Mesodermal cell (in vitro differentiated cells): ENCODE results near the gene IRS2. TPM values are rescaled to one million over a fixed set of nuclear protein-coding genes. Genes with fewer than 3 reads are reported as not detected.
"Not testable (repeated sequence)": the region's sequence is repeated elsewhere in the genome, so short reads cannot be mapped to it uniquely, and the experiment has no call there.

Experiments
- H3K27ac ChIP-seq: 2 replicates; pipeline ENCODE4 v1.7.0; 2013; ENCODE audit warnings: mild to moderate bottlenecking, low read depth, low read length, moderate library complexity; ENCODE audit not compliant: severe bottlenecking
- H3K36me3 ChIP-seq: 2 replicates; pipeline ENCODE4 v1.7.1; 2013; ENCODE audit warnings: mild to moderate bottlenecking, low read length, moderate library complexity; ENCODE audit not compliant: control insufficient read depth, insufficient read depth
- H3K4me1 ChIP-seq: one replicate; pipeline ENCODE4 v1.7.1; 2013; ENCODE audit warnings: mild to moderate bottlenecking, low read length; ENCODE audit not compliant: insufficient read depth, control insufficient read depth, poor library complexity, severe bottlenecking
- H3K4me3 ChIP-seq: 2 replicates; pipeline ENCODE4 v1.7.0; 2013; ENCODE audit warnings: low read length, control low read depth, mild to moderate bottlenecking; ENCODE audit not compliant: insufficient read depth, poor library complexity, severe bottlenecking; ENCODE audit errors: extremely low read depth
- H3K9me3 ChIP-seq: 2 replicates; pipeline ENCODE4 v1.7.1; 2013; ENCODE audit warnings: mild to moderate bottlenecking, low read length, moderate library complexity; ENCODE audit not compliant: control insufficient read depth
- WGBS, 2 experiments: methylation state at CpG; one replicate each; pipeline ENCODE4 v1.1.5; 2013; ENCODE audit warnings: missing lambda C conversion rate in 2 of 2; ENCODE audit not compliant: insufficient coverage in 2 of 2; 5-methylcytosine and 5-hydroxymethylcytosine counted together
- polyA plus RNA-seq, 2 experiments: library from polyadenylated mRNA; stranded (reverse); fragments of 50-300 nt; gene quantifications; one replicate each; pipeline ENCODE4 v1.2.3, GENCODE V29; 2013

The IRS2 gene
- polyA plus RNA-seq (2013, experiment 1 of 2): 6.9 TPM
- polyA plus RNA-seq (2013, experiment 2 of 2): 5.5 TPM

GRCh38 chr13:109786457-109787134, at the start of gene IRS2:
Gene IRS2, minus strand, starts transcription at chr13:109786583. Its CDS starts 530 bp downstream, at chr13:109786053.
- whole genome bisulfite sequencing, 2 experiments: 1% methylated on average over 28 to 42 of the region's 98 CpGs
- peak within 1 kb of the TSS; percentile 49 for H3K27ac ChIP-seq

GRCh38 chr13:109834973-109835720, 48.8 kb upstream of the IRS2 start:
- Histone ChIP-seq H3K4me3 (no peak overlapping the region), H3K36me3 (no peaks in the 10 kb centered on the region), H3K27ac (no peak overlapping the region), H3K9me3 (no peaks in the 10 kb centered on the region), H3K4me1 (peaks cover 14% of the 10 kb centered on the region)
- 93 to 99% methylated on average over 7 to 10 of the region's 16 CpGs for WGBS, 2 experiments

More at GRCh38 chr13:109786457-109787134, at the start of gene IRS2:
- peak within 1 kb of the TSS; percentile 68 for H3K4me3 ChIP-seq
- peaks cover 2% of the 10 kb centered on the region for H3K4me1 ChIP-seq
- no peaks in the 10 kb centered on the region for H3K9me3 ChIP-seq
- peaks cover 15% of the 10 kb centered on the region for H3K36me3 ChIP-seq

GRCh38 chr13:109833940-109834339, 47.6 kb upstream of the IRS2 start:
- Histone ChIP-seq H3K9me3 (no peaks in the 10 kb centered on the region), H3K27ac (no peak overlapping the region)
- WGBS, 2 experiments: 86 to 98% methylated on average over 3 to 4 of the region's 5 CpGs

GRCh38 chr13:109833071-109833470, 46.7 kb upstream of the IRS2 start:
- 93 to 95% methylated on average over 2 to 3 of the region's 5 CpGs for WGBS, 2 experiments
- Histone ChIP-seq H3K4me3 (no peak overlapping the region), H3K36me3 (no peaks in the 10 kb centered on the region), H3K4me1 (peaks cover 5% of the 10 kb centered on the region), H3K9me3 (no peaks in the 10 kb centered on the region), H3K27ac (no peak overlapping the region)

More at GRCh38 chr13:109833940-109834339, 47.6 kb upstream of the IRS2 start:
- peaks cover 7% of the 10 kb centered on the region for H3K4me1 ChIP-seq
- no peak overlapping the region for H3K4me3 ChIP-seq
- H3K36me3 ChIP-seq: no peaks in the 10 kb centered on the region

- 87 to 92% methylated on average over 6 to 10 of the region's 11 CpGs for WGBS, 2 experiments
- H3K36me3 ChIP-seq, H3K27ac ChIP-seq, H3K9me3 ChIP-seq, H3K4me1 ChIP-seq, H3K4me3 ChIP-seq: not testable (repeated sequence)
Measured at GRCh38 chr13:109828591-109829316, 42.4 kb upstream of the IRS2 start.

- 80% methylated on average over 1 of the region's 6 CpGs; no CpG with 5 or more reads in 1 of the 2 experiments for WGBS, 2 experiments
- H3K27ac ChIP-seq, H3K4me1 ChIP-seq: not testable (repeated sequence)
Measured at GRCh38 chr13:109823201-109823600, 36.8 kb upstream of the IRS2 start.

GRCh38 chr13:109821103-109821502, 34.7 kb upstream of the IRS2 start:
- Histone ChIP-seq H3K9me3 (no peaks in the 10 kb centered on the region), H3K4me1 (peaks cover 3% of the 10 kb centered on the region), H3K4me3 (no peak overlapping the region), H3K27ac (no peak overlapping the region), H3K36me3 (no peaks in the 10 kb centered on the region)
- 53 to 67% methylated on average over 3 of the region's 3 CpGs for WGBS, 2 experiments

More at GRCh38 chr13:109823201-109823600, 36.8 kb upstream of the IRS2 start:
- H3K9me3 ChIP-seq, H3K4me3 ChIP-seq, H3K36me3 ChIP-seq: not testable (repeated sequence)

GRCh38 chr13:109819874-109820273, 33.5 kb upstream of the IRS2 start:
- H3K27ac ChIP-seq: no peak overlapping the region
- WGBS, 2 experiments: 96% methylated on average over 5 of the region's 6 CpGs
- peaks cover 3% of the 10 kb centered on the region for H3K4me1 ChIP-seq
- H3K9me3 ChIP-seq: no peaks in the 10 kb centered on the region
- H3K4me3 ChIP-seq: no peak overlapping the region
- no peaks in the 10 kb centered on the region for H3K36me3 ChIP-seq

- H3K36me3 ChIP-seq: no peaks in the 10 kb centered on the region
- H3K9me3 ChIP-seq: no peaks in the 10 kb centered on the region
- H3K4me1 ChIP-seq: peaks cover 3% of the 10 kb centered on the region
- no peak overlapping the region for H3K4me3 ChIP-seq
- WGBS, 2 experiments: 93 to 94% methylated on average over 2 of the region's 5 CpGs
- H3K27ac ChIP-seq: no peak overlapping the region
Measured at GRCh38 chr13:109818886-109819285, 32.5 kb upstream of the IRS2 start.

GRCh38 chr13:109817591-109818535, 31.5 kb upstream of the IRS2 start:
- Histone ChIP-seq H3K36me3 (no peaks in the 10 kb centered on the region), H3K4me1 (peaks cover 3% of the 10 kb centered on the region), H3K9me3 (no peaks in the 10 kb centered on the region), H3K4me3 (no peak overlapping the region), H3K27ac (no peak overlapping the region)
- WGBS, 2 experiments: 67 to 76% methylated on average over 5 to 8 of the region's 9 CpGs
